Measurements from ENCODE around the gene PLEKHG4B. TPM values are rescaled to one million over a fixed set of nuclear protein-coding genes. Genes with fewer than 3 reads are reported as not detected.

Gene PLEKHG4B
- total RNA-seq, 2 experiments from 2014 or later: not detected

- Mint-ChIP-seq H3K9me3 (ENCODE audit: low read depth) (peaks cover 5% of the 10 kb centered on the region), H3K27me3 (peaks cover 28% of the 10 kb centered on the region), H3K4me3 (no peak overlapping the region), H3K4me1 (no peaks in the 10 kb centered on the region), H3K36me3 (no peaks in the 10 kb centered on the region), H3K27ac (no peak overlapping the region)
- CTCF ChIA-PET: no interaction called here
- ATAC-seq: no peak
- DNase-seq: no peak
Observed at GRCh38 chr5:121432-121831, 29.5 kb downstream of the PLEKHG4B start.

DNA sequence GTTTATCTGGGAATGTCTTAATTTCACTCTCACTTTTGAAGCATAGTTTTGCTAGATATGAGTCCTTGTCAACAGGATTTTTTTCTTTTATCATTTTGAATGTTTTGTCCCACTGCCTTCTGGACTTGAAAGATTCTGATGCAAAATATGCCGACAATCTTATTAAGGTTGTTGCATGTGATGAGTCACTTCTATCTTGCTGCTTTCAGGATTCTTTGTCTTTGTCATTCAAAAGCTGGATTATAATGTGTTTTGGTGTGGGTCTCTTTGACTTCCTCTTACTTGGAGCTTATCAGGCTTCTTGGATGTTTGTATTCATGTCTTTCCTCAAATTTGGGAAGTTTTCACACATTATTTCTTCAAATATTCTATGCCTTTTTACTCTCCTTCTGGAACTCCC, 33.8 kb downstream of the PLEKHG4B start:
- no peak overlapping the region for H3K27ac Mint-ChIP-seq
- no peak for DNase-seq
- peaks cover 22% of the 10 kb centered on the region for H3K27me3 Mint-ChIP-seq
- CTCF ChIA-PET: no interaction called here
- no peak overlapping the region for H3K4me3 Mint-ChIP-seq
- no peaks in the 10 kb centered on the region for H3K36me3 Mint-ChIP-seq
- H3K4me1 Mint-ChIP-seq: no peaks in the 10 kb centered on the region
- ATAC-seq: no peak
- peaks cover 5% of the 10 kb centered on the region for H3K9me3 Mint-ChIP-seq (ENCODE audit: low read depth)

- Mint-ChIP-seq H3K27me3 (peaks cover 30% of the 10 kb centered on the region), H3K36me3 (no peaks in the 10 kb centered on the region), H3K27ac (no peak overlapping the region), H3K9me3 (ENCODE audit: low read depth) (peaks cover 2% of the 10 kb centered on the region), H3K4me3 (no peak overlapping the region), H3K4me1 (no peaks in the 10 kb centered on the region)
- CTCF ChIA-PET: no interaction called here
- DNase-seq (no peak), ATAC-seq (no peak)
Observed at GRCh38 chr5:126806-127205, 34.8 kb downstream of the PLEKHG4B start.

DNA sequence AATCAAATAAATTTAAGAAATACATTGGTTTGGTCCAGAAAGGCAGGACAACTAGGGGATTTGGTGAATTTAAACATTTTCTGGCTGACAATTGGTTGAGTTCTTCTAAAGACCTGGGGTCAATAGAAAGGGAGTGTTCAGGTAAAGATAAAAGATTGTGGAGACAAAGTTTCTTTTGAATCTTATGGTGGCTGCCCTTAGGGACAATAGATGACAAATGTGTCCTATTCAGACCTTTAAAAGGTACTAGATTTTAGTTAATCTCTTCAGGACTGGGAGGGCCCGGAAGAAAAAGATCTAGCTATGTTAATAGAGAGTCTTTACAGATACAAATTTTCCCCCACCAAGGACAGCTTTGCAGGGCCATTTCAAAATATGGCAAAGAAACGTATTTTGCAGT, 35.9 kb downstream of the PLEKHG4B start:
- H3K4me3 Mint-ChIP-seq: no peak overlapping the region
- no peak for DNase-seq

DNA sequence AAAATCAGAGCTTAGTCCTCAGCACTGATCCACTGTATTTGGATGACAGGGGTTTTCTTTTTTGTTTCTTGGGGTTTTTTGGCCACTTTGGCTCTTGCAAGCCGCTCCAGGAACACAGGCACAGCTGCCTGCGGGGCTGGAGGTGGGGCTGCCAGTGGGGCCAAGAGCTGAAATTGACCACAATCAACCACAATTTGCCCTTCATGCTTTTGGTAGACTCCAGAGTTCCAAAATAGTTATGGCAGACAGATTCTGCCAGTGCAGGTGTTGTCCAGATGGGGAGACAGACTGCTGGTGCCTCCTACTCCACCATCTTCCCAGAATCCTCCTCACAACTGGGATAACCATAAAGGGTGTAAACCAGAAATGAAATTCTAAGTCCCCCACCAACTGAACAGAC, 36.5 kb downstream of the PLEKHG4B start:
- Mint-ChIP-seq H3K27ac (no peak overlapping the region), H3K27me3 (peaks cover 34% of the 10 kb centered on the region), H3K9me3 (ENCODE audit: low read depth) (peaks cover 2% of the 10 kb centered on the region), H3K4me1 (no peaks in the 10 kb centered on the region), H3K4me3 (no peak overlapping the region), H3K36me3 (no peaks in the 10 kb centered on the region)
- DNase-seq (no peak), ATAC-seq (no peak)
- CTCF ChIA-PET: no interaction called here

More for the DNA sequence above, 35.9 kb downstream of the PLEKHG4B start:
- CTCF ChIA-PET: no interaction called here
- no peaks in the 10 kb centered on the region for H3K4me1 Mint-ChIP-seq
- H3K9me3 Mint-ChIP-seq (ENCODE audit: low read depth): peaks cover 2% of the 10 kb centered on the region
- ATAC-seq: no peak
- H3K27ac Mint-ChIP-seq: no peak overlapping the region
- peaks cover 36% of the 10 kb centered on the region for H3K27me3 Mint-ChIP-seq
- no peaks in the 10 kb centered on the region for H3K36me3 Mint-ChIP-seq

- H3K4me1 Mint-ChIP-seq: no peaks in the 10 kb centered on the region
- peaks cover 2% of the 10 kb centered on the region for H3K9me3 Mint-ChIP-seq (ENCODE audit: low read depth)
- DNase-seq (no peak), ATAC-seq (no peak)
- CTCF ChIA-PET: no interaction called here
- H3K27me3 Mint-ChIP-seq: peaks cover 27% of the 10 kb centered on the region
- no peak overlapping the region for H3K27ac Mint-ChIP-seq
- H3K4me3 Mint-ChIP-seq: no peak overlapping the region
- no peaks in the 10 kb centered on the region for H3K36me3 Mint-ChIP-seq
Observed at GRCh38 chr5:129148-129547, 37.2 kb downstream of the PLEKHG4B start.

DNA sequence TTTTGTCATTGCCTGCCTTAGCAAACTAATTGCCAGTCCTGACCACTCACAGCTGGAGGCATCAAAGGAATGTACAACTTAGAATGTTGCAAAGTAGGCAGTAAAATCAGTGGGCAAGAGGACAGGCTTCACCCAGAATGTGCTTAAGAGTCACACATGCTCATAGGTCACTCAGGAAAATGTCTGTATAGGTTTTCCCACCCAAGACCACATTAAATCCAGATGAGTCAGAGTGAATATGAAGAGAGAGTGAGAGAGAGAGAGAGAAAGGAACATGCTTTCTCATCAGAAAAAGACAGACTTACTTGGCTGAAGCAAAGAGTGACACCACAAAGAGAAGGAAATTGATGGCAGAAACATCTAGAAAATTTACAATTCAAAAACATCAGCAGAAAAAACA, 37.9 kb downstream of the PLEKHG4B start:
- no peak for DNase-seq
- peaks cover 25% of the 10 kb centered on the region for H3K27me3 Mint-ChIP-seq
- no peaks in the 10 kb centered on the region for H3K36me3 Mint-ChIP-seq
- no peak overlapping the region for H3K27ac Mint-ChIP-seq
- H3K4me1 Mint-ChIP-seq: no peaks in the 10 kb centered on the region
- no peak overlapping the region for H3K4me3 Mint-ChIP-seq
- no peak for ATAC-seq
- H3K9me3 Mint-ChIP-seq (ENCODE audit: low read depth): peaks cover 2% of the 10 kb centered on the region
- CTCF ChIA-PET: no interaction called here

GRCh38 chr5:130601-131131, 38.7 kb downstream of the PLEKHG4B start:
- no peaks in the 10 kb centered on the region for H3K36me3 Mint-ChIP-seq
- H3K27me3 Mint-ChIP-seq: peaks cover 25% of the 10 kb centered on the region
- CTCF ChIA-PET: no interaction called here
- DNase-seq (no peak), ATAC-seq (no peak)
- no peaks in the 10 kb centered on the region for H3K4me1 Mint-ChIP-seq
- H3K4me3 Mint-ChIP-seq: no peak overlapping the region
- H3K27ac Mint-ChIP-seq: no peak overlapping the region
- H3K9me3 Mint-ChIP-seq (ENCODE audit: low read depth): peaks cover 2% of the 10 kb centered on the region

DNA sequence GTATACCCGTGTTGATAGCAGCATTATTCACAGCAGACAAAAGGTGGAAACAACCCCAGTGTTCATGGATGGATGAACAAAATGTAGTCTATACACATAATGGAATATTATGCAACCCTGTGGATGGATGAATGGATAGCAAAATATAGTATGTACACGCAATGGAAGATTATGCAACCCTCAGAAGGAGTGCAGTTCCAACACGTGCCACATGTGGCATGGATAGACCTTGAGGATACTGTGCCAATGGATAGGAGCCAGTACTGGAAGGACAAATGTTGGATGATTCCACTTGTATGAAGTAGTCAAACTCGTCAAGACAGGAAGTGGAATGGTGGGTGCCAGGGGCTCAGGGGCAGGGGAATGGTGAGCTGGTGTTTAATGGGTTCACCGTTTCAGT, 44.9 kb downstream of the PLEKHG4B start:
- no peak for ATAC-seq
- Mint-ChIP-seq H3K36me3 (no peaks in the 10 kb centered on the region), H3K9me3 (ENCODE audit: low read depth) (no peaks in the 10 kb centered on the region), H3K4me1 (no peaks in the 10 kb centered on the region), H3K27ac (no peak overlapping the region), H3K27me3 (peaks cover 7% of the 10 kb centered on the region), H3K4me3 (no peak overlapping the region)
- DNase-seq: no peak
- CTCF ChIA-PET: no interaction called here

GRCh38 chr5:137741-138140, 45.8 kb downstream of the PLEKHG4B start:
- H3K9me3 Mint-ChIP-seq (ENCODE audit: low read depth): no peaks in the 10 kb centered on the region
- no peaks in the 10 kb centered on the region for H3K4me1 Mint-ChIP-seq
- CTCF ChIA-PET: no interaction called here
- H3K27ac Mint-ChIP-seq: no peak overlapping the region
- no peaks in the 10 kb centered on the region for H3K36me3 Mint-ChIP-seq
- DNase-seq: no peak
- ATAC-seq: no peak
- peaks cover 1% of the 10 kb centered on the region for H3K27me3 Mint-ChIP-seq
- H3K4me3 Mint-ChIP-seq: no peak overlapping the region

GRCh38 chr5:138936-139335, 47.0 kb downstream of the PLEKHG4B start:
- CTCF ChIA-PET: no interaction called here
- Mint-ChIP-seq H3K4me3 (no peak overlapping the region), H3K9me3 (ENCODE audit: low read depth) (no peaks in the 10 kb centered on the region), H3K36me3 (no peaks in the 10 kb centered on the region), H3K4me1 (no peaks in the 10 kb centered on the region), H3K27ac (no peak overlapping the region), H3K27me3 (no peaks in the 10 kb centered on the region)
- DNase-seq: no peak
- no peak for ATAC-seq

DNA sequence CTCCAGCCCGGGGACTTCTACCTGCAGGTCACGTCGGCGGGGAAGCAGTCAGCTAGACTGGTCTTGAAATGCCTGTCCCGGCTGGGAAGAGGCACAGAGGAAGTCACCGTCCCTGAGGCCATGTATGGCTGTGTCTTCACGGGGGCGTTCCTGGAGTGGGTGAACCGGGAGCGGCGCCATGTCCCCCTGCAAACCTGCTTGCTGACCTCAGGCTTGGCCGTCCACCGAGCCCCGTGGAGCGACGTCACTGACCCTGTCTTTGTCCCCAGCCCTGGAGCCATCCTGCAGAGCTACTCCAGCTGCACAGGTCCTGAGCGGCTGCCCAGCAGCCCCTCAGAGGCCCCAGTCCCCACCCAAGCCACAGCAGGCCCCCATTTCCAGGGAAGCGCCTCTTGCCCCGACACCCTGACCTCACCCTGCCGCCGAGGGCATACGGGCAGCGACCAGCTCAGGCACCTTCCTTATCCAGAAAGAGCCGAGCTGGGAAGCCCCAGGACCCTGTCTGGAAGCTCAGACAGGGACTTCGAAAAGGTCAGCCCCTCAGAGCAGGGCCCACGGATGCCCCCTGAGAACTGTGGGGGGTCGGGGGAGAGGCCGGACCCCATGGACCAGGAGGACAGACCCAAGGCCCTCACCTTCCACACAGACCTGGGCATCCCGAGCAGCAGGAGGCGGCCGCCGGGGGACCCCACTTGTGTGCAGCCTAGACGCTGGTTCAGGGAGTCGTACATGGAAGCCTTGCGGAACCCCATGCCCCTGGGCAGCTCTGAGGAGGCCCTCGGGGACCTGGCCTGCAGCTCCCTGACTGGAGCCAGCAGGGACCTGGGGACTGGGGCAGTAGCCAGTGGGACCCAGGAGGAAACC, 47.8 kb downstream of the PLEKHG4B start:
- no peaks in the 10 kb centered on the region for H3K27me3 Mint-ChIP-seq
- DNase-seq: no peak
- no peak for ATAC-seq
- H3K4me3 Mint-ChIP-seq: no peak overlapping the region
- CTCF ChIA-PET: no interaction called here
- no peaks in the 10 kb centered on the region for H3K36me3 Mint-ChIP-seq
- no peaks in the 10 kb centered on the region for H3K4me1 Mint-ChIP-seq
- no peaks in the 10 kb centered on the region for H3K9me3 Mint-ChIP-seq (ENCODE audit: low read depth)
- no peak overlapping the region for H3K27ac Mint-ChIP-seq

GRCh38 chr5:140443-140829, 48.5 kb downstream of the PLEKHG4B start:
- Mint-ChIP-seq H3K9me3 (ENCODE audit: low read depth) (no peaks in the 10 kb centered on the region), H3K4me1 (no peaks in the 10 kb centered on the region), H3K27me3 (no peaks in the 10 kb centered on the region), H3K36me3 (no peaks in the 10 kb centered on the region), H3K4me3 (no peak overlapping the region), H3K27ac (no peak overlapping the region)
- DNase-seq: no peak
- CTCF ChIA-PET: no interaction called here
- no peak for ATAC-seq

DNA sequence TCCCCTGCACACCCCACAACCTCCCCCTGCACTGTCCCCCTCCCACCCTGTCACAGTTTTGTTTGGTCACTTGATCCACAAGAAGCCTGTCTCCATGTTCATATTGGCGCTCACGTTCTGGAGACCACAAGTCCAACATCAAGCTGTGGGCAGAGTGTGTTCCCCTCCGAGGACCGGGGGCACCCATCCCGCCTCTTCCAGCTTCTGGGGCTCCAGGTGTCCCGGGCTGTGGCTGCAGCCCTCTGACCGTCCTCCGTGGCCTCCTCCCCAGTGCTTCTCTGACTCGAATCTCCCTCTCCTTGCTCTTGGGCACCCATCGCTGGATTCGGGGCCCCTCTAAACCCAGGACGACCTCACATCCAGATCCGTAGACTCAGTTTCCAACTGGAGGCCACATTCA, 49.2 kb downstream of the PLEKHG4B start:
- ATAC-seq (no peak), DNase-seq (no peak)
- H3K36me3 Mint-ChIP-seq: no peaks in the 10 kb centered on the region
- no peaks in the 10 kb centered on the region for H3K9me3 Mint-ChIP-seq (ENCODE audit: low read depth)
- CTCF ChIA-PET: no interaction called here
- H3K4me1 Mint-ChIP-seq: no peaks in the 10 kb centered on the region
- H3K27me3 Mint-ChIP-seq: no peaks in the 10 kb centered on the region
- no peak overlapping the region for H3K4me3 Mint-ChIP-seq
- H3K27ac Mint-ChIP-seq: no peak overlapping the region
